Central memory CD8-positive, alpha-beta T cell (primary cell): ENCODE measurements around the gene PLA2G4A.

Source experiments
- ATAC-seq: fragments of 150-1000 bp; cut with Tn5 transposase; replicated peaks from 2 replicates; pipeline ENCODE4 v1.10.0; 2022; ENCODE audit warnings: mild to moderate bottlenecking, moderate FRiP score, moderate number of reproducible peaks; ENCODE audit not compliant: poor library complexity, severe bottlenecking; ENCODE audit errors: extremely low read depth
- DNase-seq, 2 donors: peaks; one replicate each; pipeline ENCODE4 v3.0.0; 2021; ENCODE audit warnings: low spot score in 2 of 2
- H3K27ac Mint-ChIP-seq: one replicate; pipeline ENCODE4 v1.8.0; 2022; ENCODE audit warnings: low read depth, mild to moderate bottlenecking, moderate library complexity, mixed read lengths
- H3K27me3 Mint-ChIP-seq: one replicate; pipeline ENCODE4 v1.8.0; 2022; ENCODE audit warnings: mixed read lengths
- H3K36me3 Mint-ChIP-seq: one replicate; pipeline ENCODE4 v1.8.0; 2022; ENCODE audit warnings: mild to moderate bottlenecking, moderate library complexity, mixed read lengths; ENCODE audit not compliant: insufficient read depth
- H3K4me1 Mint-ChIP-seq: one replicate; pipeline ENCODE4 v1.8.0; 2022; ENCODE audit warnings: mixed read lengths
- H3K4me3 Mint-ChIP-seq: one replicate; pipeline ENCODE4 v1.8.0; 2022; ENCODE audit warnings: mild to moderate bottlenecking, moderate library complexity, mixed read lengths
- H3K9me3 Mint-ChIP-seq: one replicate; pipeline ENCODE4 v1.8.0; 2022; ENCODE audit warnings: mixed read lengths

Gene PLA2G4A

DNA sequence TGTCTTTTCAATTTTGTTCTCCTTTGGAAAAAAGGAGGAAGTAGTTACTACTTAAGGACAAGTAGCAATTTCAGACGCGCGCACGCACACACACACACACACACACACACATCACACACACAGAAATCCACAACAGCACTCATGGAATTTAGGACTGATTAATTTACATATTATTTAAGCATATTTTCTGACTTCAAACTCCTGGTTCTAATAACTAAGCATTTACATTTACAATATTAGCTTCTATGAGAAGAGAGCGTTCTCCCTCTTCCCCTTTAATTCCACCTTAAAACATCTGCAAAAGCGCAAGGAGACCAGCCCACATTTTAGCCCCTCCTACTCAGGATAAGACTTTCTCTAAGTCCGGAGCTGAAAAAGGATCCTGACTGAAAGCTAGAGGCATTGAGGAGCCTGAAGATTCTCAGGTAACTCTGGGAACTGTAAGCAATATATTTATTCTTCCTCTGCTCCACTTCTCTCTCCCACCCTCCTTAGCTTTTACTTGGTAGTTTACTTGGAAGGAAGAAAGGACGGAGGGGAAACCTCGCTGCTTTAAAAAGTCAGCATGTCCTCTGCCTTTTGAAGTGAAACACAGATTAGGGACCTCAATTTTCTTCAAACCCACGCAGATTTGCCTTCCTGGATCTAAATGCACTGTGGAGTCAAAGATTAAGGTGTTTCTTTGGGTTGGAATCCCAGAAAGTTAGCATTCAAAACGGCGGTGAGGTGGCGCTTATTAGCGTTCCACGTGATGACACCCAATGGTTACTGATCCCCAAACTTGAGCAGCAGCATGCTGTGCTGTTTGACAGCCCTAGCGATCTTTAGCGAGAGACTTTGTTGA, at the start of gene PLA2G4A:
Gene PLA2G4A, plus strand, starts transcription at position 339 of the 844 bp plus-strand sequence. CDS start 25,406 bp downstream, outside the sequence.
- DNase-seq (no peak), ATAC-seq (no peak)
- no peaks in the 10 kb centered on the region for H3K9me3 Mint-ChIP-seq
- H3K27me3 Mint-ChIP-seq = no peaks in the 10 kb centered on the region
- peaks cover 2% of the 10 kb centered on the region for H3K36me3 Mint-ChIP-seq
- no peak within 1 kb of the TSS for H3K27ac Mint-ChIP-seq
- H3K4me1 Mint-ChIP-seq = peaks cover 8% of the 10 kb centered on the region
- peak within 1 kb of the TSS; percentile 64 for H3K4me3 Mint-ChIP-seq

DNA sequence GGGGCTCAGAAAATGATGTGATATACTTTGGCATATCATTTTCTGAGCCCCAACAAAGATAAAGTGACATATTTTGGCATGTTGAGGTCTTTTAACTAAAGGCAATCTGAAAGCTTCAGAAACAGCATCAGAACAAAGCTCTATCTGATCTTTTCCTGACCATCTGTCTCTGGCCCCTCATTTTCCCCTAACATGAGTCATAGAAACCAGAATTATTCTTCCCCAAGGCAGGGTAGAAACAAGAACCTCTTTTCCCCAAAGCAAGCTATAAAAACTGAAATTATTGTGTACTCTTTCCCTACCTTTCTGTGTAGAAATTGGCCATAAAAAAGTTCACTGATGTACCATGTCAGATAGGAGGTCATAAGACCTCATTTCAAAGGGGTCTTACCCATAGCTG, 48.7 kb upstream of the PLA2G4A start:
- H3K27ac Mint-ChIP-seq = no peak overlapping the region
- no peak for ATAC-seq

DNA sequence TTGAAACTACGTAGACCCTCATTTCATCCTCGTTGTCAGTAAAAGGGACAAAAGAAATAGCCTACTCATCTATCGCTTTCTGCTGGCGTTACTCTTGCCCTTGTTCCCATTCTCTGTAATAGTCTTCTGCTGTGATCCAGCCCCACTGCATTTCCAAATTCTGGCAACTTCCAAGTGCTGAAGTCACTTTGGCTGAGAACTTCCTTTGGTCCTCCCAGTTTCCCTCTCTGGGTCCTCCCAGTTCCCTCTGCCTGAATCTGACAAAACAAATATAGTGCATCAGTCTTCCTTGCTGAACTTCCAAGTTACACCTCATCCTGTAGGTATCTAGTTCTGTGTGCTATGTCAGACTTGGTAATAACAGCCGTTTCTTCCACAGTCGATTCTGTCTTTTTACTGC, 47.0 kb upstream of the PLA2G4A start:
- H3K27me3 Mint-ChIP-seq = no peaks in the 10 kb centered on the region

More for the DNA sequence above, 48.7 kb upstream of the PLA2G4A start:
- no peaks in the 10 kb centered on the region for H3K36me3 Mint-ChIP-seq
- H3K4me1 Mint-ChIP-seq = no peaks in the 10 kb centered on the region
- DNase-seq = no peak
- no peaks in the 10 kb centered on the region for H3K27me3 Mint-ChIP-seq
- H3K9me3 Mint-ChIP-seq = no peaks in the 10 kb centered on the region
- H3K4me3 Mint-ChIP-seq = no peak overlapping the region

DNA sequence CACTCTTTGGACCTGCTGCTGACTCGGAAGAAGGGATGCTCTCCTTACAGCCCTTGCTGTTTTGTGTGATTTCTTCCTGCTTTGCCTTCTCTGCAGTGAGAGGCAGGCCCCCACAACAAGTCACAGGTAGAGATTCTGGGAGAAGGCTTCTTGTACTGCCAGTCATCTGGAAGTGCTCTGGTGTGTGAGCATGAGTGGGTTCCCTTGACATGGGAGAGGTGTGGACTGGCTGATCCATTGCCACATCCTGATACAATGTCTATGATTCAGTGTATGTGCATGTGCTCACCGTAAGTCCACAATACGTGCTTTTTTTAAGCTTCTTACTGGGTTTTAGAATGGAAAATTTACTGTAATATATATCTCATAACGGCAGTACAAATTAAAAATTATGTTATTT, 46.0 kb upstream of the PLA2G4A start:
- DNase-seq (no peak), ATAC-seq (no peak)
- Mint-ChIP-seq H3K4me1 (no peaks in the 10 kb centered on the region), H3K27ac (no peak overlapping the region), H3K4me3 (no peak overlapping the region), H3K9me3 (no peaks in the 10 kb centered on the region), H3K36me3 (no peaks in the 10 kb centered on the region), H3K27me3 (no peaks in the 10 kb centered on the region)

More for the DNA sequence above, 47.0 kb upstream of the PLA2G4A start:
- H3K27ac Mint-ChIP-seq = no peak overlapping the region
- no peaks in the 10 kb centered on the region for H3K36me3 Mint-ChIP-seq
- H3K4me1 Mint-ChIP-seq = no peaks in the 10 kb centered on the region
- no peak for DNase-seq
- H3K9me3 Mint-ChIP-seq = no peaks in the 10 kb centered on the region
- ATAC-seq = no peak
- no peak overlapping the region for H3K4me3 Mint-ChIP-seq

DNA sequence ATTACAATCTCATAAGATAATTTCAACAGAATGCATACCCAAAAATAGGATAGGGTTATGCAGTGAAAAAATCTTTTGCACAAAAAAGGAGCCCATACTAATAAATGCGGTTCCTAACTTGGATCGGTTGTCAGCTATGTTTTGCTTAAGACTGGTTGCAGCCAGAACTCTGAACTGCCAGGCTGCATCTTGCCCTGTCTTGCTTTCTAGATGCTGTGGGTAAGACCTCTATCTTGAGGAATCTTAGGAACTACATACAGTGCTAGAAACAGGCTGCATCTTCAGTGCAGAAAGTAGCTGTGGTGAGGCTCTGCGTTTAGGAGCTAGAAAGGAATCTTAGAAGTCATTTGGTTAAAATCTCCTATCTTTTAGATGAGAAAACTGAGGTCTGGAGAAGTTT, 45.6 kb upstream of the PLA2G4A start:
- no peak overlapping the region for H3K4me3 Mint-ChIP-seq
- no peak overlapping the region for H3K27ac Mint-ChIP-seq
- no peaks in the 10 kb centered on the region for H3K36me3 Mint-ChIP-seq
- H3K9me3 Mint-ChIP-seq = no peaks in the 10 kb centered on the region
- no peaks in the 10 kb centered on the region for H3K4me1 Mint-ChIP-seq
- no peak for ATAC-seq
- no peak for DNase-seq
- H3K27me3 Mint-ChIP-seq = no peaks in the 10 kb centered on the region

DNA sequence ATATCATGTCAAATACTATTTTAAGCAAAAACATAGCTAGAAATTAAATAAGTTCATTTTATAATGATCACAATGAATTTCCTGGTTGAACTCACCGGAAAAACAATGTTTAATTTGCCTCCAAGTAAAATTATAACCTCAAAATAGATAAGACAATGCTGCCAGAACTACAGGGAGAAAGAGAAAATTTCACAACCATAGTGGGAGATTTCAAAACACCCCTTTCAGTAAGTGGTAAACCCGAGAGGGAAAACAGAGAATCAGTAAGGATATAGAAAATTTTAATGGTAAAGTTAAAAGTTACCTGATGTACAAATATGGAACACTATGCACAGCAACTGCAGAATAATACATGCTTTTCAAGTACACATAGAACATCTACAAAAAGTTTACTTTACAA, 43.2 kb upstream of the PLA2G4A start:
- H3K4me3 Mint-ChIP-seq = no peak overlapping the region
- H3K27ac Mint-ChIP-seq = no peak overlapping the region
- no peak for DNase-seq
- H3K36me3 Mint-ChIP-seq = no peaks in the 10 kb centered on the region
- no peak for ATAC-seq
- no peaks in the 10 kb centered on the region for H3K4me1 Mint-ChIP-seq
- no peaks in the 10 kb centered on the region for H3K9me3 Mint-ChIP-seq
- no peaks in the 10 kb centered on the region for H3K27me3 Mint-ChIP-seq

DNA sequence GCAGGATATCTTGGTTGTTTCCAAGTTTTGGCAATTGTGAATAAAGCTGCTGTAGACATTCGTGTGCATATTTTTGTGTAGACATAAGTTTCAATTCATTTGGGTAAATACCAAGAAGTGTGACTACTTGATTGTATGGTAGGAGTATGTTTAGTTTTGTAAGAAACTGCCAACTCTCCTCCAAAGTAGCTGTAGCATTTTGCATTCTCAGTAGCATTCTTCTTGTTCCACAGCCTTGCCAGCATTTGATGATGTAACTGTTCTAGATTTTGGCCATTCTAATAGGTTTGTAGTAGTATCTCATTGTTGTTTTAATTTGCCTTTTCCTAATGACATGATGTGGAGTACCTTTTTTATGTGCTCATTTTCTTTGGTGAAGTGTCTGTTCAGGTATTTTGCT, 38.6 kb upstream of the PLA2G4A start:
- no peak overlapping the region for H3K27ac Mint-ChIP-seq
- no peaks in the 10 kb centered on the region for H3K4me1 Mint-ChIP-seq
- no peak overlapping the region for H3K4me3 Mint-ChIP-seq
- no peaks in the 10 kb centered on the region for H3K9me3 Mint-ChIP-seq
- no peaks in the 10 kb centered on the region for H3K27me3 Mint-ChIP-seq
- DNase-seq (no peak), ATAC-seq (no peak)
- H3K36me3 Mint-ChIP-seq = no peaks in the 10 kb centered on the region

DNA sequence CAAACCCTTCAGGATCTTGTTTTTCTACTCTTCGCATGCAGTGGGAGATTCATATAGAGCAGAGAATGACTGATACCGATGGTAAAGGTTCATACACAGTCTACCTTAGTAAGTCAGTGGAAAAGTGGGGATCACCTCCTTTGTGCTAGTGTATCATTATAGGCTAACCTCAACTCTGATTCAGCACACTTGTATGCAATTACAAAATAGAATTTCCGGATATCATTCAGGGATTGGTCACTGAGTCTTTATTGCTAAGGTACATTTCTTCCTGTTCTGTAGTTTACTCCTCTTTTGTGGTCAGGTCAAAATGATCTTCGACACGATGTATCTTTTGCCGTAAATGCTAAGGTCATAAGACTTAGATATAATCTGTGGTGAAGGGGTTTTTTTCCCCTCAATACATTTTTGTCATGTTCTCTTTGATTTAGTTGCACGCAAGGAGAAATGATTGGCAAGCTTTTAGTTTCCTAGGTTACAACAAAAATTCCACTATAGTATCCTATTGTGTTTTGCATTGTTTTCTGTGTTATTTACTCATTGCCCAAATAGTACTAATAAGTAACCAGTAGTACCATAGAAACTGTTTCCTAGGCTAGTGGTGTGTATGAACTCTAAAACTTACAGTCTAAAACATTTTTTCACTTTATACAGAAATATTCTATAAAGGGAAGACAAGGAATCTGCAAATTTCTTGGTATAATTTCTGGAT, 35.7 kb upstream of the PLA2G4A start:
- no peak overlapping the region for H3K27ac Mint-ChIP-seq
- no peaks in the 10 kb centered on the region for H3K27me3 Mint-ChIP-seq
- H3K4me3 Mint-ChIP-seq = no peak overlapping the region
- no peaks in the 10 kb centered on the region for H3K36me3 Mint-ChIP-seq
- peaks cover 8% of the 10 kb centered on the region for H3K9me3 Mint-ChIP-seq
- ATAC-seq (no peak), DNase-seq (no peak)
- H3K4me1 Mint-ChIP-seq = no peaks in the 10 kb centered on the region

DNA sequence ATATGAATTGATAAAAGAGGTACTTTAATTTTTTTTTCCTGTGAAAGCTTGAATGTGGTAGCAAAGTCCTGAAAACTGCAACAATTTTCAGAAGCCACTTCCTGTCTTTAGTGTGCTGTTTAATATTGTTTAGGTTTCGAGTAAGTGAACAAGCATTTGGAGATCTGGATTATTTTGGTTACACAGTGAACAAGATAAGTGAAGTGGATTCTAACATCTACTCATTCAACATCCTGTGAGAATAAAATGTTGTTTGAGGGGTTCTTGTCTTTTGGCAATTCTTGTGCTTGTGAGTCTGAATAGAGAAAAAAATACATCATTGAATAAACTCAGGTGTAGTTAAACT, 35.2 kb upstream of the PLA2G4A start:
- Mint-ChIP-seq H3K9me3 (peaks cover 9% of the 10 kb centered on the region), H3K27me3 (no peaks in the 10 kb centered on the region), H3K4me3 (no peak overlapping the region), H3K36me3 (no peaks in the 10 kb centered on the region), H3K27ac (no peak overlapping the region), H3K4me1 (no peaks in the 10 kb centered on the region)
- DNase-seq (no peak), ATAC-seq (no peak)

DNA sequence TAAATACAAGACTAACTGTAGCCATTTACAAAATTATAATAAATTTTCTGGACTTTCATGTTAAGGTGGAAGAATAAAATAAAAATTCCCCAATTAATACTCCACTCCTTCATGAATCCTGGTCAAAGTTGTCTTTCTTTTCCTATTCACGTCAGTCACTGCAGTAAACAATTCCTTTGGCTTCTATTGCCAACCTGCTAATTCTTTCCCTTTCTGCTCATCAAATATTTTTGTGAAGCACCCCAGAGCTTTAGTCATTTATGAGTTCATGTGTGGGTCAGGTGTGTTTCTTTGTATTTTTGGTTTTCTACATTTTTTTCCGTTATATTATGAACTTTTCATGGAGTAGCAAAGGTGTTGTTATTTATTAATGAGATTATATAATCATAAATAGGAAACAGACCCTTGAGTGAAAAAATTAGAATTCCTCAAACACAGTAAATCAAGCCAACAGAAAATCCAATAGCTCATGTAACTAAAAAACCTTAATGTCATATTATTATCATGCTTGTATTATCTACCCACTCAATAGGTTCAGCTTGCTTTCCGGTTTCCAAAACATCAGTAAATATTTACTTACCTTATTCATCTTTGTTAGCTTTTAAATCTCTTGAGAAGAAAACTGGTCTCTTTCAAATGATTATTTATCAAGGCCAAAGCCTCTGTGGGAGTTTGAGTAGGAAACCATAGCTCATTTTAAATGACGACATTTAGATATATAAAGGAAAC, 29.6 kb upstream of the PLA2G4A start:
- Mint-ChIP-seq H3K27ac (no peak overlapping the region), H3K4me1 (no peaks in the 10 kb centered on the region), H3K4me3 (no peak overlapping the region), H3K9me3 (peaks cover 9% of the 10 kb centered on the region), H3K27me3 (no peaks in the 10 kb centered on the region), H3K36me3 (peaks cover 1% of the 10 kb centered on the region)
- DNase-seq (no peak), ATAC-seq (no peak)

DNA sequence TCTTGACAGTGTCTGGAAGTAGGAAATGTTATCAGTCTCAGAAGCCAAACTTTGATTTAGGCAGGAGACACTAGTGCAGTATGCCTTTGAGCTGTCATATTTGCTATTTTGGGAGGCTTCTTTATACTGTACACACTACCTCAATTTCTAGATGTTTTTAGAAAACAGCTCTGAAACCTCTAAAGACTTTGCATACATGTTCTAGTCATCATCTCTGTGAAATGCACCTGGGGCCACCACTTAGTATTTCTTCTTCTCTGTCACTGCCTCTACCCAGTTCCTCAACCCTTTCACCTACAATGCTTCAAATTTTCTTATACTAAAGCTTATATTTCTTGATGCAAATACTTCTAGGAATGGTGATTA, 29.1 kb upstream of the PLA2G4A start:
- Mint-ChIP-seq H3K4me3 (no peak overlapping the region), H3K27me3 (no peaks in the 10 kb centered on the region), H3K36me3 (peaks cover 1% of the 10 kb centered on the region), H3K9me3 (peaks cover 9% of the 10 kb centered on the region), H3K27ac (no peak overlapping the region), H3K4me1 (no peaks in the 10 kb centered on the region)
- no peak for ATAC-seq
- DNase-seq = no peak

DNA sequence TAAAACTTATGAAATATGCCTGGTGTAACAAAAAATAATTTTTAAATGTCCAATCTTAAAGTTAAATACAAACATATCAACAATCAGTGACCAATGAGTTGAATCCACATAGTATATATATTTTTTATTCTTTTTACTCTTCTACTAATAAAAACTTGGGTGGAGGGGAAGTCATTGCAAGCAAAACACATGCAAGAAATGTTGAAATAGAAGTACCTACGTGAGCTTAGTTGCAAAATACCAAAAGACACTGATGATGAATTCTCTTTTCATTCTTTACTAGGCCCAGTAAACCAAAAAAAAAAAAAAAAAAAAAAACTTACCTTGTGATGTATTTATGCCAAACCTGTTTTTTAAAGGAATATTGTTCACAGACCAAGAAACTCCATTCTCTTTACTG, 26.4 kb upstream of the PLA2G4A start:
- Mint-ChIP-seq H3K36me3 (peaks cover 1% of the 10 kb centered on the region), H3K9me3 (peaks cover 8% of the 10 kb centered on the region), H3K27ac (no peak overlapping the region), H3K4me3 (no peak overlapping the region), H3K27me3 (no peaks in the 10 kb centered on the region), H3K4me1 (no peaks in the 10 kb centered on the region)
- no peak for ATAC-seq
- DNase-seq = no peak

DNA sequence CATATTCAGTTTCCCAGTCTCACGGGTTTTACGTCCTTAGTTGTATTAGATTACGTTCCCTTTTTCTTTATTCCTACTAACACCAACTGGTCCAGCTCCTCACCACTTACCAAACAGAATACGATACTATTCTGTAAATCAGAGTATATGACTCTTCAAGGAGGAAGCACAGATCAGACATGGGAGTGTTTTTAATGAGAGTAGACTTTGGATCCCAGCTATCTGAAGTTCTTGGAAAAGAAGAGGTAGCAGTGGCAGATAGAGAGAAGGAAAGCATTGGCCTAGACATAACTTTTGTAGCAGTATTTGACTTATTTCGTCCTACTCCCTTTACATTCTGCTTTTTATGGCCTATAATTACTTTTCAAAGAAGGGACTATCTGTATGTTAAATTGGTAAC, 24.1 kb upstream of the PLA2G4A start:
- H3K9me3 Mint-ChIP-seq = no peaks in the 10 kb centered on the region
- no peaks in the 10 kb centered on the region for H3K4me1 Mint-ChIP-seq
- ATAC-seq (no peak), DNase-seq (no peak)
- H3K4me3 Mint-ChIP-seq = no peak overlapping the region
- no peak overlapping the region for H3K27ac Mint-ChIP-seq
- H3K27me3 Mint-ChIP-seq = no peaks in the 10 kb centered on the region
- peaks cover 1% of the 10 kb centered on the region for H3K36me3 Mint-ChIP-seq
